ENCODE results near the gene FILIP1.

FILIP1 gene

DNA sequence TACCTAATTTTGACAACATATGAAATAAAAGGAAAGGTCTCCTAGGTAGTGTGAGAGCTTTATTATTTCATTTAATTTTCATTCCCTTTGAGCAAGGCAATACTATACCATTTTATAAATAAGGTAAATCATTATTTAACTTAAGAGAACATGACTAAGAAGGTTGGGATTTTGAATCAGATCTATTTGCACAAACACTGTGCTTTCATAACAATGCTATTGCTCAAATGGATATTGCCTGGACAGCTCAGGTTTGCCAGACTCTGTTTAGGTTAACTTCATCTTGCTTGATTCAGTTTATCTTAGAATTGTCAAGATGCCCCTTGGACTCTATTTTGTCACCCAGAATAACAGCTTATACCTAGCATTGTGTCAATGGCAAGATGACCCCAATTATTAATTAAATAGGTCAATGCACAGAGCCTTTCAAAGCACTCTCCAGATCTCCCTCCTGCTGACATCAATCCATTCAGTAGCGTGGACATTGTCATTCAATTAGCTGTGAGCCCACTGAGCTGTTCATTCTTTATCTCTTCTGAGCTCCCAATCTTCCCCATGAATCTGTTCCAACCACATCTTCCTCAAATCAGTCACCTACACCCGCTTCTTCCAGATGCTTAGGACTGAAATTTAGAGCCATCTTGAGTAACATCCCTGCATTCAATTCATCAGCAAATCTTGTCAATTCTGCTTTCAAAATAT, 166.9 kb downstream of the FILIP1 start:
- DNase-seq, result no peak

DNA sequence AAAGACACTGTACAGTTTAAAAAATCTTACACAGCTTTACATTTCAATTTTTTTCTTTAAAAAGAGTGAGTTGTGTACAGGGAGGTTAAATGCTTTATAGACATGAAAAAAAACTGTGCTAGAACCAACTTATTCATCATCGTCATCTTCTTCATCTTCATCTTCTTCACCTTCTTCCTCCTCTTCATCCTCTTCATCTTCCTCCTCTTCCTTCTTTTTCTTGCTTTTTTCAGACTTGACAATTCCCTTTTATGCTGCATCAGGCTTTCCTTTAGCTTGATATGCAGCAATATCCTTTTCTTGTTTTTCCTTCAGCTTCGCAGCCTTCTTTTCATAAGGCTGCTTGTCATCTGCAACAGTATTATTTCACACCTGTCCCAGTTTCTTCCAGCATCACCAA, 174.7 kb downstream of the FILIP1 start:
- DNase-seq, result no peak

- DNase-seq, result no peak
These were observed 175.9 kb downstream of the FILIP1 start for GRCh38 chr6:75317503-75318206.

- DNase-seq, result no peak
These were observed 177.6 kb downstream of the FILIP1 start for GRCh38 chr6:75315978-75316377.

GRCh38 chr6:75308250-75308988, 185.2 kb downstream of the FILIP1 start:
- DNase-seq, result no peak

DNA sequence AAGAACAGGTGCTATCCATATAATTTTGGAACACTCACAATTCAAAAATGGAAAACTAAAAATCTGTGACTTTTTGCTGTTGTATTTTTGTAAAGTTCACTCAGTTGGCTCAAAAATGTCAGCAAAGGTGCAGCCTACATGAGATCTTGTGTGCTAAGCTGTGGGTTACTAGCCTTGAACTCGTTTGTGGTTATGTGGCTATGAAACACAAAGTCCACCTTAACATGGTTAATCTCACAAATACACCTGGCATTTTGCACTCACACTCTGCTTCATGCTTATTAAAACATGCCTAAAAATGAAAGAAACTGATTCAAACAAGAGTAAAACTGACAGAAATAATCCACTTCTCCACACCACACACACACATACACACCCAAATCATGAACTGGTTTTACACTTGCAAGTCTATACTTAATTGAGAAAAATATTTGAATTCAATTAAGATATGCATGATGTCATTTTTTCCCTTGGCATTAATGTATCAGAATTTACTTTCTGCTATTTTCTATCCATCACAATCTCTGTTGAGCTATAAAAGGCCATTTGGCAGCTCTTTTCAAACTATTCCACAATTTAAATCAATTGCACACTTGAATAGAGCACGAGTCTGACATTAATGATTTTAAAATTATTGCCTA, 186.1 kb downstream of the FILIP1 start:
- DNase-seq, result no peak

DNA sequence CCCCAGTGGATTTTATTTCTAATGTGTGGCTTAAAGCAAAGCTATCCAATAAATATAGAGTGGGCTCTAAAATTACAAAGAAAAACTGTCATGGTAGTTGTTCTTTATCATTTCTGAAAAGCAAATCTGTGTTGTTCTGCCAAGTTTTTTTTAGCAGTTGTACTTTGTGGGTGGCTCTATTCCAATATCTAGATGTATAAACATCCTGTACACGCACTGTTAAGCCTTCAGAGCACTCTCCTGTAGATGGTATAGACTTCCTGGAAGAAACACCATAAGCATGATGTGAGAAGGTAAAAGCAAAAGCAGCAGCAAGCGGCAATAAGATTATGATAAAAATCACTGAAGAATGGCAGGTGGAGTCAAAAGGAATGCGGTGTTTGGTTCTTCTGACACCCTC, 187.5 kb downstream of the FILIP1 start:
- no peak for DNase-seq

- no peak for DNase-seq
These were observed 188.0 kb downstream of the FILIP1 start for GRCh38 chr6:75305573-75305972.

DNA sequence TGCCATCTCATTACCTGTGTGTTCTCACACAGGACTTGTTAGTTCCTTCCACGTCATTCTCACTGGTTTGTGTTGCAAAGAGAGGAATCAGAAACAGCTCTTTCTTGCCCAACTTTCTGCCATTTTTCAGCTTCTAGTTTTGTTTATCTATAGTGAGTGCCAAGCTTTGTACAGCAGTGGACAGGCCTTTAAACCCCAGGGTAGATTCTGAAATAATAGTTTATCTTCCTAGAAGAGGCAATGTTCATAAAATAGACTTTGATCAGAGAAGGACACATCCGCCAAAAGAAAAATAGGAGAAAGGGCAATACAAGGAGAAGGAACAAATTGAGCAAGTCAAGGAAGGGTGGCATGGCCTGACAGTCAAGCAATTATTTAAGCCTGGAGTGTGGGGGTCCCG, 191.3 kb downstream of the FILIP1 start:
- DNase-seq, result no peak

DNA sequence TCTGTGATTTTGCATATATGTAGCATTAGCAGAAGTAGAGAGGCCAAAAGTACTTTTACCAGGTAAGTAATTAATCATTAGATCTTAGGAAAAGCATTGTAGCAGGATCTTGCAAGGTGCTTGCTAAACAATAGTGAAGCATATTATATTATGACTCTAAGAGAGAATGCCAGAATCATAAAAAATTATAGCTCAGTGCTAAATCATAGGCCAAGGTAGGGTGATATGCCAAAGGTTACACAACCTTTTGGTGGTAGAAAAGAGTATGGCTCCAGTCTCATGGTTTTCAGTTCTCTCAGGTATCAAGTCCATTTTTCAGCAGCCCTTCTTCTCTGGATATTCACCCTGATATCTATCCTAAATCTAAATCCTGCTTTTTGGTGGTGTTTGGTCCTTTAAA, 192.1 kb downstream of the FILIP1 start:
- no peak for DNase-seq

GRCh38 chr6:75301088-75301487, 192.5 kb downstream of the FILIP1 start:
- no peak for DNase-seq

DNA sequence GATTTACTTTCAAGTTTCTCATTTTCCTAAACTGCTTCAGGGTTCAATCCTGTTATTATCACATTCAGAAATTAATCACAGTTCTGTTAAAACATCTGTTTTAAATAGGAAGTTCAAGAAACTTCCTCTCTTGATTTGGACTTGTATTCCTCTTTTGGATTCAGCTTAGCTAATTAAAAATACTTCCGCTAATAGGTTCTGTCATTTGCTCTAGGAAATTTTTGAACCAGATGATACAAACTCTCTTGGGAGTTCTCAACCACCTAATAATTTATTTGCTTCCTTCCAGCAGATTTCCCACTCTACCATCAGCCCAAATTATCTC, 193.1 kb downstream of the FILIP1 start:
- no peak for DNase-seq

DNA sequence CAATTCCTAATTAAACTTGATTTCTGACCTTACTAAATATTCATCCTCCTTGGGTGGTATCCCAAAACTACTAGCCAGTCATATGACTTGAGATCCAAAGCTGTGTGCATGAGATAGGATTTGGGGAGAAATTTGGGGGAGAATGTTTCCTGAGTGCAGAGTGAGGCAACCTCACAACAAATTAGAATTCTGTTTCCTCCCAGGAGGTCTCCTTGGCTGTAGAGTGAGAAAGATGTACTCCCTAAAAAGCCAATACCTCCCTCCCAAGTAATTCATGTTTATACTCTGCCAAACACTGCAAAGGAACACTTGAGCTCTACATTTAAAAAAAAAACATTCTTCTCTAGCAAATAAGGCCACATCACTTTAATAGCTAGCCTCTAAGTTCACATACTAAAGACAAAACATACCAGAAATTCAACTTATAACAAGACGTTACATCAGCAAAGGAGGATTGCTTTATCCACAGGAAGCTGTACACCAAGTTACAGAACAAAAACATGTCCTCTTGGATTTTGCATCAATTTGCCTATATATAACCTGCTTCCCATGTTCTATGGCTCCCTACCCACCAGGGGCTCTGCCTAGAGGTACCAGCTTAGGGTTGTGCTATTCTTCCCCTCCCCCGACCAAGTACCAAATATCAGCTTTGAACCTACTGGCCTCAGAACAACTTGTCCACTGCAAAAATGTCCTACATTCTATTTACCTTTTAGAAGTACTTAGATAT, 193.6 kb downstream of the FILIP1 start:
- no peak for DNase-seq

- peak in 1 of 2 donors; percentile 62 for DNase-seq
These were observed 196.5 kb downstream of the FILIP1 start for GRCh38 chr6:75296811-75297779.

GRCh38 chr6:75292555-75292954, 201.0 kb downstream of the FILIP1 start:
- no peak for DNase-seq

DNA sequence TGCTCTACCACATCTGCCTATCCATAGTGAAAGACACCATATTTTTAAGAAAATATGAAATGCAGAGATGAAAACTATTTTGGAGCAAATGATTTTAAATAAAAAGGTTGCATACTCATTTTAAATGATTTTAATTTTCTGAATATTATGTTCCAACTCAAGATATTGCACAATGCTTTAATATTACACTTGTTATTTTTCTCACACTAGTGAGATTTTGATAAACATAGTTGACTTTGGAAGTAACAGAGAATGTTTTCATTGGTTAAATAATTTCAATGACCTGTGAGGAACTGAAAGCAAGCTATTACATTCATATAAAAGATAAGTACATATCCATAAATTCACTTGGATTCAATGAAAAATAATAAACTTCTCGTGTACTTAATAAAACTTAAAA, 201.9 kb downstream of the FILIP1 start:
- DNase-seq, result no peak

- no peak for DNase-seq
These were observed 202.3 kb downstream of the FILIP1 start for GRCh38 chr6:75291331-75291730.

DNA sequence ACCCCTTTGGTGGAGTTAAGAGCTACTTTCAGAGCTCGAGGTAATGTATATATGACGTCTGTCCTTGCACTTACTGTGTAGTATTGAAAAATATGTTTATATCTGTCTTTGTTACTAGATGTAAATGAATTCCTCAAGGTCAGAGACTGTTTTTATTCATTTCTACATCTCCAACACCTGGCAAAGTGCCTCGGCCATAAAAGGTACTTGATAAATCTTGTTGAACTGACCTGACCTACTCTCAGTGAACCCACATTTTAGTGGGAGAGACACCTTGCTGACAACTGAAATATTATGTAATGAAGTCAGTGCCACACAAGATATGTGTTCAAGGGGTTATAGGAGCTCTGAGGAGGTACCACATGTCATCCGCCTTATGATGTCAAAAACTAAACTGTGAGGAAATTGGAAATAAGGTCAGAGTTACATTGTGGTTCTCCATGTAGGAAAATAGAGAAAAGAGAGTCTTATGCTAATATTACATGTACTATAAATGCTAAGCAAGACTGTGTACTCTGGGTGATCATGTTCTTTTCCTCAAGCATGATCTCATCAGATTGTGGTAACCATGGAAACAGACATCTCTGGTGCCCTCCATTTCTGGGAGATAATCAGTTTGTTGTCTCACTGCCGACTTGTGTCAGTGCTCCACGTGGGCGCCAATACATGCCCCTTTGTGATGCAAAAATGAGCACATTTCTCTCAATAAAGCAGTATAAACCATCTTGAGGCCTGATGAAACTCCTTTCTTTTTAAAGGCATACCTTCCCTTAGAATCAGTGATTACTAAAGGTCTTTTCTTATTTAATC, 203.3 kb downstream of the FILIP1 start:
- DNase-seq, result peak; percentile 35 to 86

DNA sequence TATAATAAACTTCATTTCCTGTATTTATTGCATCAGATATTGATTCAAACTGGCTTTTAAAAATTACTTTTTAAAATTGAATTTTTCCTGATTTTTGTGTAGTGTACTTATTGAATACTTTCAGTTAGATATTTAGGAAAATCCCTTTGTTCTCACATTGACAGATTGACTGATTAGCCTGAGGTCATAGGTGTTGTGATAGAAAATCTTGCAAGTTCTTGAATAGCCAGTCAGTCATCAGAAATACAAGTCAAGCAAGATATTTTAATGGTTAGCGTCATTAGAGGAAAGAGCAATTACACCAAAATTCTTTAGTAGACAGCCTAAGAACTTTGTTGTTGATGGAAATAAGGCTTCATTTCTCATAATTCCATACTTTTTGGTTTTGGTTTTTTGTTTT, 205.6 kb downstream of the FILIP1 start:
- no peak for DNase-seq

GRCh38 chr6:75287424-75287823, 206.2 kb downstream of the FILIP1 start:
- DNase-seq, result no peak

GRCh38 chr6:75286955-75287354, 206.6 kb downstream of the FILIP1 start:
- no peak for DNase-seq
